HepG2 (cell line): ENCODE data around the gene SPTB. TPM values are rescaled to one million over a fixed set of nuclear protein-coding genes. Genes with fewer than 3 reads are reported as not detected.

Experiments
- FOXK2 ChIP-seq: fragments of 450-650 bp; IDR thresholded peaks from 2 replicates; pipeline ENCODE4 v1.6.1; 2016
- GMEB2 ChIP-seq: IDR thresholded peaks from 2 replicates; pipeline ENCODE4 v1.6.1; 2016; ENCODE audit warnings: missing biosample characterization, missing genetic modification reagents, low read depth
- MAX ChIP-seq: IDR thresholded peaks from 2 replicates; pipeline ENCODE4 v1.6.1; 2012; ENCODE audit warnings: inconsistent platforms
- NPAS2 ChIP-seq: sonication (generic); formaldehyde crosslinking; IDR thresholded peaks from 2 replicates; pipeline ENCODE4 v1.8.0; 2022; ENCODE audit warnings: mild to moderate bottlenecking, missing genetic modification reagents, borderline replicate concordance
- RFX1 ChIP-seq: fragments of 450-650 bp; IDR thresholded peaks from 2 replicates; pipeline ENCODE4 v1.6.1; 2017
- SALL1 ChIP-seq: sonication (generic); formaldehyde crosslinking; IDR thresholded peaks from 2 replicates; pipeline ENCODE4 v1.8.0; 2022; ENCODE audit warnings: mild to moderate bottlenecking, missing genetic modification reagents
- TARDBP ChIP-seq: sonication (generic); formaldehyde crosslinking; IDR thresholded peaks from 2 replicates; pipeline ENCODE4 v1.8.0; 2022; ENCODE audit warnings: mild to moderate bottlenecking, missing genetic modification reagents
- TCF7L2 ChIP-seq: IDR thresholded peaks from 2 replicates; pipeline ENCODE4 v1.6.1; 2011; ENCODE audit warnings: mild to moderate bottlenecking, low read depth, low read length, moderate library complexity
- ZSCAN5A ChIP-seq: sonication (generic); formaldehyde crosslinking; IDR thresholded peaks from 2 replicates; pipeline ENCODE4 v1.8.0; 2022; ENCODE audit warnings: mild to moderate bottlenecking, missing genetic modification reagents, borderline replicate concordance
- polyA plus RNA-seq, 8 experiments: library from polyadenylated mRNA; depleted of rRNA in 3 of 8; stranded (reverse) in 7 of 8; unstranded in 1 of 8; fragments of >200 nt; fragmentation: Illumina TruSeq in 4 of 8; extraction: Trizol in 4 of 8; gene quantifications; 2 replicates each; pipeline versions ENCODE4 v1.2.1 to v1.2.3, GENCODE V29; 2011 to 2016; ENCODE audit warnings: low read depth in 4 of 8, missing spikeins in 1 of 8, mixed read lengths in 1 of 8; ENCODE audit not compliant: insufficient read depth in 1 of 8
- total RNA-seq, 5 experiments: library from RNA; depleted of rRNA; stranded (reverse); fragments of >200 nt; fragmentation: Illumina TruSeq; extraction: Trizol; gene quantifications; 2 replicates each; pipeline ENCODE4 v1.2.3, GENCODE V29; 2016; ENCODE audit warnings: low read depth in 1 of 5
- TF ChIP-seq, protein P1 (sequence below): sonication (generic); formaldehyde crosslinking; IDR thresholded peaks from 2 replicates; pipeline ENCODE4 v1.4.0; 2020; ENCODE audit warnings: missing genetic modification reagents
- TF ChIP-seq, protein P2 (sequence below): sonication (generic); formaldehyde crosslinking; IDR thresholded peaks from 2 replicates; pipeline ENCODE4 v1.8.1; 2023; ENCODE audit warnings: mild to moderate bottlenecking, missing genetic modification reagents
- TF ChIP-seq, protein P3 (sequence below): sonication (generic); formaldehyde crosslinking; IDR thresholded peaks from 2 replicates; pipeline ENCODE4 v1.4.0; 2020; ENCODE audit warnings: missing genetic modification reagents, mild to moderate bottlenecking, borderline replicate concordance

The SPTB gene
- total and polyA plus RNA-seq, 2 of the 13 experiments (the other 11 are each of a cell fraction or from before 2014, with no cell fraction given), result 0.01 to 0.02 TPM

DNA sequence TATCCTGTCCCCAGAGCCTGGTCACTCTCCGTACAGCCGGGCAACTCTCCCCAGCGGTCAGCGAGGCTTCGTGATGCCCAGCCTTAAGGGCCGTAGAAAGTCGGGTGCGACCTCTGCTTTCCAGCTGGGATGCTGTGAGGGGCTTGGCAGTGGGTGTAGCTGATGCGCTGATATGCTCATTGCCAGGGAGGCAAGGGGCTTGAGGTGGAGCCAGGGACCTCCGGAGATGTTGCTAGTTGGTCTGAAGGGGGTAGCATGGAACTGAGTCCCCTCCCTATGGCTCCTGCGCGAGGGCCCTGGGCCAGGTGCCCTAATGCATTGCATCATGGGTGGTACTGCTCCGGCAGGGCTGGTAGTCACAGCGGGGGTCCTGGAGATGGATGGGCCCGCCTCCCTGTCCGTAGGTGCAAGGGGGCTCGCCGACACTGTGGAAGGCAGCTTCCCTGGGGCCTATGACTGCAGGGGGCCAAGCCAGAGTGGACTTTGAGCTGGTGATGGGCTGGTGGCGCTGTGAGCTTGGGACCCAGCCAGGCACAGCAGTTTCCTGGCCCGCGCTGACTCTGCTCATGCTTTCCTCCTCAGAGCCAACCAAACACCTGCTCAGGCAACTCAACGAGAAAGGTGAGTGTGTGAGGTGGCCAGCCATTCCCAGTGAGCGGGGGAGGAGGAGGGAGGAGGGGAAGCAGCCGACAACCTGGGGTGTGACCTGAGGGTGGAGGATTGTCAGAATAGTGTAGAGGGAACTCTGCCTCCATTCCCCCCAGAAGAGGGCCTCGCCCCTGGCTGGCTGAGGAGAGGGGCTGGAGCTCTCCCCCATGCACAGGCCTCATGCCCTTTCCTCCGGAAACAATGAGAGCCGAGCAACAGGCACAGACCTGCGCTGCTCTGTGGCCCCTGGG is 143.2 kb downstream of the SPTB start (continued):
- TF ChIP-seq, protein P1, sequence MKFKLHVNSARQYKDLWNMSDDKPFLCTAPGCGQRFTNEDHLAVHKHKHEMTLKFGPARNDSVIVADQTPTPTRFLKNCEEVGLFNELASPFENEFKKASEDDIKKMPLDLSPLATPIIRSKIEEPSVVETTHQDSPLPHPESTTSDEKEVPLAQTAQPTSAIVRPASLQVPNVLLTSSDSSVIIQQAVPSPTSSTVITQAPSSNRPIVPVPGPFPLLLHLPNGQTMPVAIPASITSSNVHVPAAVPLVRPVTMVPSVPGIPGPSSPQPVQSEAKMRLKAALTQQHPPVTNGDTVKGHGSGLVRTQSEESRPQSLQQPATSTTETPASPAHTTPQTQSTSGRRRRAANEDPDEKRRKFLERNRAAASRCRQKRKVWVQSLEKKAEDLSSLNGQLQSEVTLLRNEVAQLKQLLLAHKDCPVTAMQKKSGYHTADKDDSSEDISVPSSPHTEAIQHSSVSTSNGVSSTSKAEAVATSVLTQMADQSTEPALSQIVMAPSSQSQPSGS (CRISPR knock-in tag), result no peak
- TF ChIP-seq ZSCAN5A (CRISPR knock-in tag) (no peak), MAX (peak; percentile 39; the same call in 1 of the 2 replicates), RFX1 (no peak), TCF7L2 (no peak), SALL1 (peak; percentile 46; the same call in 1 of the 2 replicates), NPAS2 (no peak), GMEB2 (CRISPR knock-in tag) (no peak), FOXK2 (no peak), TARDBP (CRISPR knock-in tag) (no peak)
- TF ChIP-seq, protein P2, sequence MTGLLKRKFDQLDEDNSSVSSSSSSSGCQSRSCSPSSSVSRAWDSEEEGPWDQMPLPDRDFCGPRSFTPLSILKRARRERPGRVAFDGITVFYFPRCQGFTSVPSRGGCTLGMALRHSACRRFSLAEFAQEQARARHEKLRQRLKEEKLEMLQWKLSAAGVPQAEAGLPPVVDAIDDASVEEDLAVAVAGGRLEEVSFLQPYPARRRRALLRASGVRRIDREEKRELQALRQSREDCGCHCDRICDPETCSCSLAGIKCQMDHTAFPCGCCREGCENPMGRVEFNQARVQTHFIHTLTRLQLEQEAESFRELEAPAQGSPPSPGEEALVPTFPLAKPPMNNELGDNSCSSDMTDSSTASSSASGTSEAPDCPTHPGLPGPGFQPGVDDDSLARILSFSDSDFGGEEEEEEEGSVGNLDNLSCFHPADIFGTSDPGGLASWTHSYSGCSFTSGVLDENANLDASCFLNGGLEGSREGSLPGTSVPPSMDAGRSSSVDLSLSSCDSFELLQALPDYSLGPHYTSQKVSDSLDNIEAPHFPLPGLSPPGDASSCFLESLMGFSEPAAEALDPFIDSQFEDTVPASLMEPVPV (CRISPR knock-in tag), result no peak
- TF ChIP-seq, protein P3, sequence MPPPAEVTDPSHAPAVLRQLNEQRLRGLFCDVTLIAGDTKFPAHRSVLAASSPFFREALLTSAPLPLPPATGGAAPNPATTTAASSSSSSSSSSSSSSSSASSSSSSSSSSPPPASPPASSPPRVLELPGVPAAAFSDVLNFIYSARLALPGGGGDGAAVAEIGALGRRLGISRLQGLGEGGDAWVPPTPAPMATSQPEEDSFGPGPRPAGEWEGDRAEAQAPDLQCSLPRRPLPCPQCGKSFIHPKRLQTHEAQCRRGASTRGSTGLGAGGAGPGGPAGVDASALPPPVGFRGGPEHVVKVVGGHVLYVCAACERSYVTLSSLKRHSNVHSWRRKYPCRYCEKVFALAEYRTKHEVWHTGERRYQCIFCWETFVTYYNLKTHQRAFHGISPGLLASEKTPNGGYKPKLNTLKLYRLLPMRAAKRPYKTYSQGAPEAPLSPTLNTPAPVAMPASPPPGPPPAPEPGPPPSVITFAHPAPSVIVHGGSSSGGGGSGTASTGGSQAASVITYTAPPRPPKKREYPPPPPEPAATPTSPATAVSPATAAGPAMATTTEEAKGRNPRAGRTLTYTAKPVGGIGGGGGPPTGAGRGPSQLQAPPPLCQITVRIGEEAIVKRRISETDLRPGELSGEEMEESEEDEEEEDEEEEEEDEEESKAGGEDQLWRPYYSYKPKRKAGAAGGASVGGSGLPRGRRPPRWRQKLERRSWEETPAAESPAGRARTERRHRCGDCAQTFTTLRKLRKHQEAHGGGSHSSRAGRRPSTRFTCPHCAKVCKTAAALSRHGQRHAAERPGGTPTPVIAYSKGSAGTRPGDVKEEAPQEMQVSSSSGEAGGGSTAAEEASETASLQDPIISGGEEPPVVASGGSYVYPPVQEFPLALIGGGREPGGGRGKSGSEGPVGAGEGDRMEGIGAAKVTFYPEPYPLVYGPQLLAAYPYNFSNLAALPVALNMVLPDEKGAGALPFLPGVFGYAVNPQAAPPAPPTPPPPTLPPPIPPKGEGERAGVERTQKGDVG (CRISPR knock-in tag), result peak; percentile 49; the same call in 1 of the 2 replicates
